Superior temporal gyrus (tissue), 1 donor: Measurements from ENCODE around the gene LMO4.

Experiments
- DNase-seq: peaks from one replicate; pipeline ENCODE4 v3.0.0-alpha.2; 2016; ENCODE audit errors: extremely low spot score

LMO4 gene

GRCh38 chr1:87327376-87328271 lies 1.1 kb upstream of the LMO4 start:
- peak; percentile 70 for DNase-seq

GRCh38 chr1:87329051-87329525 lies 408 bp downstream of the LMO4 start:
- DNase-seq = peak; percentile 58

GRCh38 chr1:87329526-87330056 lies 911 bp downstream of the LMO4 start:
- DNase-seq = peak; percentile 67

- DNase-seq = peak; percentile 69
These were observed 1.6 kb downstream of the LMO4 start for GRCh38 chr1:87330057-87330884.

GRCh38 chr1:87330885-87331364 lies 2.2 kb downstream of the LMO4 start:
- peak; percentile 27 for DNase-seq

GRCh38 chr1:87331365-87332241 lies 2.9 kb downstream of the LMO4 start:
- peak; percentile 35 for DNase-seq

- peak; percentile 35 for DNase-seq
These were observed 5.1 kb downstream of the LMO4 start for GRCh38 chr1:87333692-87334347.

GRCh38 chr1:87334351-87335174 lies 5.9 kb downstream of the LMO4 start:
- peak; percentile 45 for DNase-seq

- peak; percentile 30 for DNase-seq
These were observed 6.7 kb downstream of the LMO4 start for GRCh38 chr1:87335175-87335884.

GRCh38 chr1:87336623-87337067 lies 8.0 kb downstream of the LMO4 start:
- peak; percentile 33 for DNase-seq

- DNase-seq = no peak
These were observed 8.9 kb downstream of the LMO4 start for GRCh38 chr1:87337606-87338005.

GRCh38 chr1:87338566-87338965 lies 9.9 kb downstream of the LMO4 start:
- DNase-seq = no peak

GRCh38 chr1:87344231-87344630 lies 15.6 kb downstream of the LMO4 start:
- no peak for DNase-seq

GRCh38 chr1:87346130-87346814 lies 17.6 kb downstream of the LMO4 start:
- no peak for DNase-seq

GRCh38 chr1:87348341-87349019 lies 19.8 kb downstream of the LMO4 start:
- peak; percentile 31 for DNase-seq

- DNase-seq = peak; percentile 7
These were observed 20.4 kb downstream of the LMO4 start for GRCh38 chr1:87349036-87349435.

- DNase-seq = no peak
These were observed 27.2 kb downstream of the LMO4 start for GRCh38 chr1:87355894-87356293.

GRCh38 chr1:87356591-87356990 lies 27.9 kb downstream of the LMO4 start:
- DNase-seq = no peak
